ENCODE measurements around the gene BCL11B.

BCL11B gene

DNA sequence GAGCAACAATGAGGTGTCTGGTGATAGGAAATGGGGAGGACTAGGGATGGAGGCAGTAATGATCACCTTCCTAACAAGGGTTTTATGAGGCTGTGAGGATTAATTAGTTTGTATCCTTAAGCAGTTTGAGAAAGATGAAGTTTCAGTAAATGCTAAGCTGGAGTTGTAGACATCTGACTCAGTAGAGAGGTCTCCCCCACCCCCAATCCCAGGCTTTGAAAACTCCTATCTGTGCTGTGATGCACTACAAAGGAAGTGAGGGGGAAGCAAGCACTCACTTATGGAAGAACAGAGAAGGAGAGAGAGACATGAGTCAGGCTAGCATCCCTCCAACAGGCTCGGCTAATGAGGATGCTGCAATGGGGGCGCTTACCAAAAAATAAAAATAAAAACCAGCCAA lies 5.5 kb upstream of the BCL11B start:
- H3K36me3 ChIP-seq: no peaks in the 10 kb centered on the region
- no peak for TF ChIP-seq CTCF (IDR thresholded peaks at IDR 0.05)
- H3K27me3 ChIP-seq: peaks cover 90% of the 10 kb centered on the region
- H3K4me3 ChIP-seq (ENCODE audit: low read depth in 1 of 2, low read length in 1 of 2): no peak overlapping the region
- peaks cover 0 to 12% of the 10 kb centered on the region in 2 experiments for H3K4me1 ChIP-seq (ENCODE audit: control insufficient read depth in 1 of 2, insufficient read depth in 1 of 2, low read depth in 1 of 2, low read length in 1 of 2)
- no peak overlapping the region for H3K27ac ChIP-seq
- H3K9me3 ChIP-seq: no peaks in the 10 kb centered on the region

DNA sequence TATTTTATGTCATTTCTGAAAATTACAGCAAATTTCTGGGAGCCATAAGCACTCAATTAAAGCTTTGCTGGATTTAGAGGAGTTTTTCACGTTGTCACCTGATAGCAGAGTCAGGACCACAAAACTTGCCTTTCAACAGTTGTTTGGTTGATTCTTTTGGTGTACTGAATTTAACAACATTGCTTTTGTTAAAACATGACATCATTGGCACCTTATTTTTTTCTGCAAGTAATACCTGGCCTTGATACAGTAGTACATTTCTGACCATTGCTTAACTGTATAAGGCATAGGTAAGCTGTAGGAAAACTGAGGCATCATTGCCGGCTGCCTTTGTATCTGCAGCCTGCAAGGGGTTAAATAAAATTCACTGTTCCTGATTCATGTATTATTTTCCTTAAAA lies 4.5 kb upstream of the BCL11B start:
- H3K36me3 ChIP-seq: no peaks in the 10 kb centered on the region

DNA sequence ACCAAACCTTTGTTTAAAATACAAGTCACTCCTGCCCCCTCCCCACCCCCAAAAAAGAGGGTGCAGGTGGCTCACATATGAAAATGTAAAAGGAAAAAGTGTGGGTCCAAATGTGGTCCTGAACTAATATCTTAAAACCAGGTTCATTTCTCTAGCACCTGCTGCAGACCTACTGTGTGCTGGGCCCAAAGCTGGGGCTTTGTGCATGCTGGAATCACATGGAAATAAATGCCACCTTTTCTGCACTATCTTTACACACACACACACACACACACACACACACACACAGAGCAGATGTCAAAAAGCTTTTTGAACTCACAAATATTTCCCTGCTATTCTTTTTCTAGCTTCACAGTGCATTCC lies 3.2 kb upstream of the BCL11B start:
- H3K4me1 ChIP-seq (ENCODE audit: control insufficient read depth in 1 of 2, insufficient read depth in 1 of 2, low read depth in 1 of 2, low read length in 1 of 2): peaks cover 0 to 24% of the 10 kb centered on the region in 2 experiments
- no peaks in the 10 kb centered on the region for H3K36me3 ChIP-seq
- no peaks in the 10 kb centered on the region for H3K9me3 ChIP-seq
- no peak overlapping the region for H3K27ac ChIP-seq
- H3K4me3 ChIP-seq (ENCODE audit: low read depth in 1 of 2, low read length in 1 of 2): no peak overlapping the region
- H3K27me3 ChIP-seq: peaks cover 100% of the 10 kb centered on the region
- no peak for TF ChIP-seq CTCF (IDR thresholded peaks at IDR 0.05)

More for the DNA sequence above, 4.5 kb upstream of the BCL11B start:
- Histone ChIP-seq H3K4me3 (ENCODE audit: low read depth in 1 of 2, low read length in 1 of 2) (no peak overlapping the region), H3K27ac (no peak overlapping the region), H3K27me3 (peaks cover 99% of the 10 kb centered on the region), H3K4me1 (ENCODE audit: control insufficient read depth in 1 of 2, insufficient read depth in 1 of 2, low read depth in 1 of 2, low read length in 1 of 2) (peaks cover 0 to 17% of the 10 kb centered on the region in 2 experiments), H3K9me3 (no peaks in the 10 kb centered on the region)
- no peak for TF ChIP-seq CTCF (IDR thresholded peaks at IDR 0.05)

DNA sequence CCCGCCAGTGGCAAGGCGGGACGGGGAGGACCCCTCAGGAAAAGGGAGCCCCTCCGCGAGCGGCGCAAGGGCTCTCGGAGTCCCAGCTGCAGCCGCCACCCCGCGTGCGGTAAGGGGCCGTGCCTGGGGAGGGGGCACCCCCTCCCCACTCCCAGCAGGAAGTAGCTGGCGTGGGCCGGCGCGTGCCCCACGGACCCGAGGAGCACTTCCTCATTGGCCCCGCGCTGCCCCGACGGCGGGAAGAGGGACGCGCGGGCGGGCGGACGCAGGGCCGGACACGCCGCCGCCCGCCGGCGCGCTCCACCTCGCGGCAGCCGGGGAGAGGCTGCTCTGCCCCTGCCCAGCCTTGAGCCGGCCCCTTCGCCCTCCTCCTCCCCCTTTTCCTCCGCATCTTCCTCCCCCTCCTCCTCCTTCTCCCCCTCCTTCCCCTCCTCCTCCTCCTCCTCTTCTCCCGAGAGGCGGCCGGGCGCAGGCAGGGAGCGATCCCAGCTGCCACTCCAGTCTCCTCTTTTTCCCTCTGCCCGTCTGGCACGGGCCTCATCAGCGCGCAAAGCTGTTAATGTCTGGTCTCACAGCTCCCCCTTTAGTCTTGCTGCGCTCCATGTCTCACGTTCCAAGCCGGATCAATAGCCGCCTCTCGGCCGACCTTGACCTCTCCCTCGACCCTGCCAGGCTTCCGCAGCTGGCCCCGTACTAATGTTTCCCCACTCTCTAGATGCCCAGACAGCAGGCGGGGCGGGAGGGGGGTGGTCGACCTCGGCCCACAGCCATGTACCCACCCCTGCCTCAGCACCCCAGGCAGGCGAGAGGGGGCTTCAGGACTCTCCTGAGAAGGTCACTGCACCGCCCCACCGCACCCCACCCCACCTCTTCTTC lies 2.6 kb upstream of the BCL11B start:
- Histone ChIP-seq H3K4me1 (ENCODE audit: control insufficient read depth in 1 of 2, insufficient read depth in 1 of 2, low read depth in 1 of 2, low read length in 1 of 2) (peaks cover 0 to 24% of the 10 kb centered on the region in 2 experiments), H3K36me3 (no peaks in the 10 kb centered on the region), H3K27me3 (peaks cover 100% of the 10 kb centered on the region), H3K4me3 (ENCODE audit: low read depth in 1 of 2, low read length in 1 of 2) (no peak overlapping the region), H3K27ac (no peak overlapping the region), H3K9me3 (no peaks in the 10 kb centered on the region)
- TF ChIP-seq CTCF (IDR thresholded peaks at IDR 0.05): no peak

GRCh38 chr14:99273766-99274345 lies 1.9 kb upstream of the BCL11B start:
- H3K4me1 ChIP-seq (ENCODE audit: control insufficient read depth in 1 of 2, insufficient read depth in 1 of 2, low read depth in 1 of 2, low read length in 1 of 2): peaks cover 0 to 24% of the 10 kb centered on the region in 2 experiments
- no peaks in the 10 kb centered on the region for H3K36me3 ChIP-seq
- no peak overlapping the region for H3K27ac ChIP-seq
- H3K4me3 ChIP-seq (ENCODE audit: low read depth in 1 of 2, low read length in 1 of 2): no peak overlapping the region
- TF ChIP-seq CTCF (IDR thresholded peaks at IDR 0.05): no peak
- peaks cover 100% of the 10 kb centered on the region for H3K27me3 ChIP-seq
- no peaks in the 10 kb centered on the region for H3K9me3 ChIP-seq

All from neutrophil (primary cell).